GM12878 (cell line): ENCODE results near the gene FBXO7. TPM values are rescaled to one million over a fixed set of nuclear protein-coding genes. Genes with fewer than 3 reads are reported as not detected.
A peak's percentile ranks its signal among the peaks of the same experiment; 100 is the strongest.

Experiments used
- ATAC-seq: fragments of 200-7000 bp; cut with Tn5 transposase; 3 replicates; pipeline ENCODE4 v1.9.1; 2020; ENCODE audit warnings: mild to moderate bottlenecking, moderate library complexity
- BruUV-seq: library from RNA; stranded (reverse); fragments of 400-500 nt; replicated peaks from 2 replicates; lab custom pipeline; 2021; lab: Mats Ljungman, UMichigan
- CTCF ChIA-PET: fragments of 300-600 bp; sonication (Branson Sonifier 250); formaldehyde crosslinking; extraction: SDS; loops from one replicate; lab custom pipeline; 2021; ENCODE audit warnings: inconsistent platforms; lab: Yijun Ruan, JAX
- POLR2A ChIA-PET: fragments of 350-600 bp; formaldehyde crosslinking; extraction: SDS; loops from one replicate; lab custom pipeline; 2021; ENCODE audit warnings: inconsistent platforms; lab: Charles Lee
- RAD21 ChIA-PET: fragments of 300-600 bp; sonication (Branson Sonifier 250); formaldehyde crosslinking; loops from one replicate; lab custom pipeline; 2023; ENCODE audit warnings: antibody characterized with exemption; ENCODE audit not compliant: unreplicated experiment; lab: Charles Lee
- SMC1A ChIA-PET: fragments of 300-600 bp; sonication (Branson Sonifier 250); formaldehyde crosslinking; loops from one replicate; lab custom pipeline; 2023; ENCODE audit not compliant: unreplicated experiment, uncharacterized antibody; lab: Charles Lee
- DNase-seq: peaks from one replicate; pipeline ENCODE4 v3.0.0-alpha.2; 2011; ENCODE audit warnings: low read depth, low spot score
- FAIRE-seq: peaks from 3 replicates; lab custom pipeline; 2011; peaks lifted over from hg19 to GRCh38; lab: Jason Lieb, UNC
- H2AFZ ChIP-seq: 2 replicates; pipeline ENCODE4 v1.6.0; 2011; ENCODE audit warnings: low read depth, low read length, control low read depth; ENCODE audit not compliant: control insufficient read depth
- H3K27ac ChIP-seq: 2 replicates; pipeline ENCODE4 v1.5.1; 2011; ENCODE audit warnings: control low read depth; ENCODE audit not compliant: control insufficient read depth, insufficient read depth
- H3K27me3 ChIP-seq, 2 experiments: replicated peaks in 1 of 2; 2 replicates each; pipeline versions ENCODE4 v1.6.0 to v1.6.1; 2011; ENCODE audit warnings: low read length in 1 of 2; ENCODE audit not compliant: control insufficient read depth in 2 of 2, insufficient read depth in 2 of 2
- H3K36me3 ChIP-seq, 2 experiments: 2 replicates each; pipeline ENCODE4 v1.5.1; 2011; ENCODE audit warnings: low read length in 1 of 2; ENCODE audit not compliant: control insufficient read depth in 2 of 2, insufficient read depth in 2 of 2
- H3K4me1 ChIP-seq: 2 replicates; pipeline ENCODE4 v1.6.1; 2011; ENCODE audit warnings: mild to moderate bottlenecking, low read length, moderate library complexity, mixed read lengths; ENCODE audit not compliant: control insufficient read depth, insufficient read depth
- H3K4me2 ChIP-seq: 2 replicates; pipeline ENCODE4 v1.6.0; 2011; ENCODE audit warnings: control low read depth; ENCODE audit not compliant: control insufficient read depth, insufficient read depth
- H3K4me3 ChIP-seq: fragments of 200-600 bp; sonication (generic); 2 replicates; pipeline ENCODE4 v1.5.1; 2016
- H3K79me2 ChIP-seq: 2 replicates; pipeline ENCODE4 v1.6.0; 2011; ENCODE audit warnings: low read length; ENCODE audit not compliant: control insufficient read depth, insufficient read depth
- H3K9ac ChIP-seq: 2 replicates; pipeline ENCODE4 v1.8.0; 2011; ENCODE audit warnings: low read length, control low read depth, mixed read lengths; ENCODE audit not compliant: control insufficient read depth, insufficient read depth
- H3K9me3 ChIP-seq: replicated peaks from 3 replicates; pipeline ENCODE4 v1.5.1; 2011; ENCODE audit warnings: mild to moderate bottlenecking, low read length; ENCODE audit not compliant: control insufficient read depth, insufficient read depth
- H4K20me1 ChIP-seq: 2 replicates; pipeline ENCODE4 v1.6.0; 2011; ENCODE audit not compliant: control insufficient read depth, insufficient read depth
- IKZF1 ChIP-seq: fragments of 450-650 bp; conservative IDR thresholded peaks from 2 replicates; pipeline ENCODE4 v1.6.1; 2017; ENCODE audit warnings: antibody characterized with exemption, mild to moderate bottlenecking
- JUNB ChIP-seq: IDR thresholded peaks from 2 replicates; pipeline ENCODE4 v1.6.1; 2016; ENCODE audit warnings: antibody characterized with exemption, mild to moderate bottlenecking
- MXI1 ChIP-seq: fragments of 150-350 bp; IDR thresholded peaks from 2 replicates; pipeline ENCODE4 v1.6.1; 2011; ENCODE audit warnings: low read depth, mild to moderate bottlenecking, inconsistent platforms, low read length, improper control_type of control experiment
- SIN3A ChIP-seq: IDR thresholded peaks from 2 replicates; pipeline ENCODE4 v1.6.1; 2012; ENCODE audit warnings: low read depth, low read length, improper control_type of control experiment
- STAT3 ChIP-seq: IDR thresholded peaks from 2 replicates; pipeline ENCODE4 v1.6.1; 2011; ENCODE audit warnings: low read depth, low read length, improper control_type of control experiment
- ZNF24 ChIP-seq: fragments of 450-650 bp; IDR thresholded peaks from 2 replicates; pipeline ENCODE4 v1.6.1; 2017; ENCODE audit warnings: antibody characterized with exemption, mild to moderate bottlenecking
- WGBS: methylation state at CpG from one replicate; pipeline ENCODE4 v1.1.6; 2016; ENCODE audit warnings: low lambda C conversion rate; ENCODE audit not compliant: insufficient replicate concordance, insufficient coverage; ENCODE audit errors: missing lambda C conversion rate; 5-methylcytosine and 5-hydroxymethylcytosine counted together
- in situ Hi-C: fragments of 300-500 bp; cut with MboI; formaldehyde crosslinking; loops from 9 replicates; pipeline ENCODE4 v1.14.3; 2018; ENCODE audit warnings: mixed read lengths
- intact Hi-C: fragments of 100-400 bp; cut with micrococcal nuclease; formaldehyde crosslinking; loops from one replicate; pipeline ENCODE4 v1.14.2; 2022; ENCODE audit not compliant: unreplicated experiment
- polyA plus RNA-seq, 11 experiments: library from polyadenylated mRNA; depleted of rRNA in 4 of 11; unstranded in 6 of 11; stranded (reverse) in 5 of 11; fragments of >200 nt; fragmentation: Nextera tagmentation in 4 of 11; fragmentation: Illumina TruSeq in 1 of 11; extraction: Ambion mirVana in 4 of 11; extraction: Trizol in 1 of 11; gene quantifications; 1 replicate in 1 of 11; 2 replicates in 10 of 11; pipeline versions ENCODE4 v1.2.1 to v1.2.3, GENCODE V29; 2011 to 2016; ENCODE audit warnings: inconsistent platforms in 2 of 11, missing spikeins in 2 of 11, low read depth in 1 of 11
- total RNA-seq, 4 experiments: library from RNA; depleted of rRNA in 3 of 4; stranded (reverse); fragments of >200 nt in 3 of 4; fragmentation: Illumina TruSeq in 1 of 4; extraction: Trizol in 1 of 4; gene quantifications; 2 replicates each; pipeline versions ENCODE4 v1.2.1 to v1.2.3, GENCODE V29; 2013 to 2021

Gene FBXO7
- total and polyA plus RNA-seq, 10 of the 15 experiments (the other 5 are each of a cell fraction or from before 2014, with no cell fraction given), result 37.3 to 192 (median 110) TPM

DNA sequence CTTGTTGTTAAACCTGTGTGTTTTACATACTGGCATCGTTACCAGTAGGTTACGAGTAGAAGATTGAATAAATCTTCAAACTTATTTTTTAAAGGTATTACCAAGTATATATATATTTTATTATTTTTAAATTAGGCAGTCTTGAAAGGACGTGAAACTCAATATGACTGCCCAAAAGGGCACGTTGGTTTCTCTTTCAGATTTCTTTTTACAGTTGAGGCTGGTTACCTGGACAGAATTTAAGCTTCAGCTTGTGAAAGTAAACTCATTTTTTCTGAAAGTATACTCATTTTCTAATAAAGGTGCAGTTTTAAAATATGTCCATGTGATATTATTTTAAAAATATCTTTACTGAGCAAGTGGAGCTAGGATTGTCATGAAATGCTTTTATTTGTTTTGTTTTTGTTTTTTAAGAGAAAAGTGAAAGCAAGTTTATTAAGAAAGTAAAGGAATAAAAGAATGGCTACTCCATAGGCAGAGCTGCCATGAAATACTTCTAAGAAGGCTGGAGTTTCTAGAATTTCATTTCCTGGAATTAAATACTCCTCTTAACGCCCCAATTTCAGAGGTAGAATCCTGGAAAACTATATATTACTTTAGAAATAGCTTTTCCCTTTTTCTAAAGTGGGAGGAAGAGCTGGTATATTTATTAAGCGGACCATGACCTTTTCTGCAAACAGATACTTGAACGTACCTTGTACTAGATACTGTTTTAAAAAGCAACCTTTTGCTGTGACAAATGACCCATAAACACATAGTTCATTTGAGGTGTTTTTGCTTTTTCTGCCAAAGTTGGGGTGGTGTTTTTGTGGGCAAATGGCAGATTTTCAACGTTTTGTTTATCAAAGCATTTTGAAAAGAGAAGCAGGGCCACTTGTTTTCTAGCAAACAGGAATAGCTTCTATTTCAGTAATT lies 1.9 kb downstream of the FBXO7 start:
- H3K27ac ChIP-seq, result peak overlapping the region; percentile 84
- no peak for DNase-seq
- H2AFZ ChIP-seq, result no peak overlapping the region
- in situ Hi-C loops (no loop called here), intact Hi-C loops (no loop called here)
- ChIA-PET RAD21 (interaction anchor here (1.0 to 4.0 kb wide), 4 partner anchors 16 to 800 kb away, joined by 3 to 26 read pairs (median 3); partner anchors contain the start of gene RTCB), POLR2A (interaction anchor here (0.5 to 2.4 kb wide), 4 partner anchors 17 to 491 kb away, joined by 3 to 7 read pairs (median 4); partner anchors contain the start of gene RTCB), SMC1A (interaction anchor here (0.5 to 3.7 kb wide), 9 partner anchors 24 to 823 kb away, joined by 3 to 28 read pairs (median 3); partner anchors contain the start of gene RTCB), CTCF (interaction anchor here (0.8 to 4.9 kb wide), 4 partner anchors 14 to 506 kb away, joined by 3 to 39 read pairs (median 6); partner anchors contain the start of gene RTCB)
- H3K4me3 ChIP-seq, result peak overlapping the region; percentile 73
- H3K36me3 ChIP-seq, result 0 out of 4 replicates have a peak, but pooled peaks cover 0 to 8% of the 10 kb centered on the region in 2 experiments
- no peaks in the 10 kb centered on the region; the same call in 1 of the 2 replicates for H4K20me1 ChIP-seq
- WGBS, result under 1% methylated on average over 8 of the region's 8 CpGs
- H3K9ac ChIP-seq, result peak overlapping the region; percentile 77
- H3K4me2 ChIP-seq, result peak overlapping the region; percentile 96
- TF ChIP-seq MXI1 (peak; percentile 13; the same call in 1 of the 2 replicates), ZNF24 (no peak), JUNB (peak; percentile 19; the same call in 1 of the 2 replicates), IKZF1 (no peak), SIN3A (peak; percentile 43; the same call in 1 of the 2 replicates), STAT3 (no peak)
- no peak for FAIRE-seq
- H3K4me1 ChIP-seq, result peaks cover 18% of the 10 kb centered on the region
- H3K27me3 ChIP-seq, result no peaks in the 10 kb centered on the region
- H3K9me3 ChIP-seq, result no peaks in the 10 kb centered on the region
- no TSS peak for BruUV-seq
- H3K79me2 ChIP-seq, result peaks cover 68% of the 10 kb centered on the region
- ATAC-seq, result no peak
